ENCODE data around the gene FARS2. TPM values are rescaled to one million over a fixed set of nuclear protein-coding genes. Genes with fewer than 3 reads are reported as not detected.

Gene FARS2
- polyA plus RNA-seq, 2 donors: 5.0 to 10.5 TPM

- no peaks in the 10 kb centered on the region for H3K36me3 ChIP-seq (ENCODE audit: control insufficient read depth in 2 of 2, insufficient read depth in 2 of 2, low read length in 1 of 2)
- 97 to 98% methylated on average over 4 of the region's 4 CpGs for WGBS, 2 donors
Measured at GRCh38 chr6:5737460-5737859, 476.1 kb downstream of the FARS2 start.

GRCh38 chr6:5738211-5738610 lies 476.9 kb downstream of the FARS2 start:
- no peak overlapping the region for H3K27ac ChIP-seq (ENCODE audit: low read depth in 2 of 2, low read length in 1 of 2)
- WGBS, 2 donors: 77 to 92% methylated on average over 1 of the region's 1 CpG

More at GRCh38 chr6:5737460-5737859, 476.1 kb downstream of the FARS2 start:
- no peaks in the 10 kb centered on the region for H3K9me3 ChIP-seq (ENCODE audit: control insufficient read depth in 2 of 2, insufficient read depth in 1 of 2, low read depth in 1 of 2, low read length in 1 of 2)
- no peaks in the 10 kb centered on the region for H3K4me1 ChIP-seq (ENCODE audit: control insufficient read depth in 2 of 2, insufficient read depth in 2 of 2, low read length in 1 of 2)
- no peak overlapping the region for H3K4me3 ChIP-seq (ENCODE audit: low read depth in 1 of 2, low read length in 2 of 2)
- no peak overlapping the region for H3K27ac ChIP-seq (ENCODE audit: low read depth in 2 of 2, low read length in 1 of 2)
- H3K27me3 ChIP-seq (ENCODE audit: control insufficient read depth in 1 of 2, insufficient read depth in 2 of 2, low read length in 2 of 2): no peaks in the 10 kb centered on the region

GRCh38 chr6:5744497-5744896 lies 483.2 kb downstream of the FARS2 start:
- Histone ChIP-seq H3K4me1 (ENCODE audit: control insufficient read depth in 2 of 2, insufficient read depth in 2 of 2, low read length in 1 of 2) (peaks cover 0 to 2% of the 10 kb centered on the region in 2 donors), H3K9me3 (ENCODE audit: control insufficient read depth in 2 of 2, insufficient read depth in 1 of 2, low read depth in 1 of 2, low read length in 1 of 2) (peaks cover 0 to 2% of the 10 kb centered on the region in 2 donors), H3K27me3 (ENCODE audit: control insufficient read depth in 1 of 2, insufficient read depth in 2 of 2, low read length in 2 of 2) (no peaks in the 10 kb centered on the region), H3K4me3 (ENCODE audit: low read depth in 1 of 2, low read length in 2 of 2) (no peak overlapping the region), H3K27ac (ENCODE audit: low read depth in 2 of 2, low read length in 1 of 2) (no peak overlapping the region), H3K36me3 (ENCODE audit: control insufficient read depth in 2 of 2, insufficient read depth in 2 of 2, low read length in 1 of 2) (no peaks in the 10 kb centered on the region)
- 78 to 82% methylated on average over 5 of the region's 5 CpGs for WGBS, 2 donors

More at GRCh38 chr6:5738211-5738610, 476.9 kb downstream of the FARS2 start:
- Histone ChIP-seq H3K36me3 (ENCODE audit: control insufficient read depth in 2 of 2, insufficient read depth in 2 of 2, low read length in 1 of 2) (no peaks in the 10 kb centered on the region), H3K9me3 (ENCODE audit: control insufficient read depth in 2 of 2, insufficient read depth in 1 of 2, low read depth in 1 of 2, low read length in 1 of 2) (no peaks in the 10 kb centered on the region), H3K4me1 (ENCODE audit: control insufficient read depth in 2 of 2, insufficient read depth in 2 of 2, low read length in 1 of 2) (no peaks in the 10 kb centered on the region), H3K4me3 (ENCODE audit: low read depth in 1 of 2, low read length in 2 of 2) (no peak overlapping the region), H3K27me3 (ENCODE audit: control insufficient read depth in 1 of 2, insufficient read depth in 2 of 2, low read length in 2 of 2) (no peaks in the 10 kb centered on the region)

- no peak overlapping the region for H3K4me3 ChIP-seq (ENCODE audit: low read depth in 1 of 2, low read length in 2 of 2)
- 96 to 100% methylated on average over 2 of the region's 2 CpGs for WGBS, 2 donors
- H3K9me3 ChIP-seq (ENCODE audit: control insufficient read depth in 2 of 2, insufficient read depth in 1 of 2, low read depth in 1 of 2, low read length in 1 of 2): peaks cover 0 to 2% of the 10 kb centered on the region in 2 donors
- no peaks in the 10 kb centered on the region for H3K36me3 ChIP-seq (ENCODE audit: control insufficient read depth in 2 of 2, insufficient read depth in 2 of 2, low read length in 1 of 2)
- H3K4me1 ChIP-seq (ENCODE audit: control insufficient read depth in 2 of 2, insufficient read depth in 2 of 2, low read length in 1 of 2): peaks cover 0 to 2% of the 10 kb centered on the region in 2 donors
- H3K27ac ChIP-seq (ENCODE audit: low read depth in 2 of 2, low read length in 1 of 2): no peak overlapping the region
- no peaks in the 10 kb centered on the region for H3K27me3 ChIP-seq (ENCODE audit: control insufficient read depth in 1 of 2, insufficient read depth in 2 of 2, low read length in 2 of 2)
Measured at GRCh38 chr6:5745081-5745480, 483.8 kb downstream of the FARS2 start.

GRCh38 chr6:5746053-5746758 lies 484.9 kb downstream of the FARS2 start:
- Histone ChIP-seq H3K27me3 (ENCODE audit: control insufficient read depth in 1 of 2, insufficient read depth in 2 of 2, low read length in 2 of 2) (no peaks in the 10 kb centered on the region), H3K9me3 (ENCODE audit: control insufficient read depth in 2 of 2, insufficient read depth in 1 of 2, low read depth in 1 of 2, low read length in 1 of 2) (peaks cover 0 to 2% of the 10 kb centered on the region in 2 donors), H3K27ac (ENCODE audit: low read depth in 2 of 2, low read length in 1 of 2) (no peak overlapping the region), H3K4me1 (ENCODE audit: control insufficient read depth in 2 of 2, insufficient read depth in 2 of 2, low read length in 1 of 2) (peaks cover 0 to 2% of the 10 kb centered on the region in 2 donors), H3K36me3 (ENCODE audit: control insufficient read depth in 2 of 2, insufficient read depth in 2 of 2, low read length in 1 of 2) (no peaks in the 10 kb centered on the region), H3K4me3 (ENCODE audit: low read depth in 1 of 2, low read length in 2 of 2) (no peak overlapping the region)
- 85 to 87% methylated on average over 12 of the region's 12 CpGs for WGBS, 2 donors

- WGBS, 2 donors: 95% methylated on average over 3 of the region's 3 CpGs
- H3K27me3 ChIP-seq (ENCODE audit: control insufficient read depth in 1 of 2, insufficient read depth in 2 of 2, low read length in 2 of 2): no peaks in the 10 kb centered on the region
Measured at GRCh38 chr6:5746759-5747130, 485.4 kb downstream of the FARS2 start.

GRCh38 chr6:5747379-5747778 lies 486.1 kb downstream of the FARS2 start:
- 66 to 78% methylated on average over 2 of the region's 2 CpGs for WGBS, 2 donors
- Histone ChIP-seq H3K9me3 (ENCODE audit: control insufficient read depth in 2 of 2, insufficient read depth in 1 of 2, low read depth in 1 of 2, low read length in 1 of 2) (peaks cover 0 to 2% of the 10 kb centered on the region in 2 donors), H3K36me3 (ENCODE audit: control insufficient read depth in 2 of 2, insufficient read depth in 2 of 2, low read length in 1 of 2) (no peaks in the 10 kb centered on the region)

More at GRCh38 chr6:5746759-5747130, 485.4 kb downstream of the FARS2 start:
- no peaks in the 10 kb centered on the region for H3K36me3 ChIP-seq (ENCODE audit: control insufficient read depth in 2 of 2, insufficient read depth in 2 of 2, low read length in 1 of 2)
- no peak overlapping the region for H3K4me3 ChIP-seq (ENCODE audit: low read depth in 1 of 2, low read length in 2 of 2)
- peaks cover 0 to 2% of the 10 kb centered on the region in 2 donors for H3K4me1 ChIP-seq (ENCODE audit: control insufficient read depth in 2 of 2, insufficient read depth in 2 of 2, low read length in 1 of 2)
- no peak overlapping the region for H3K27ac ChIP-seq (ENCODE audit: low read depth in 2 of 2, low read length in 1 of 2)
- H3K9me3 ChIP-seq (ENCODE audit: control insufficient read depth in 2 of 2, insufficient read depth in 1 of 2, low read depth in 1 of 2, low read length in 1 of 2): peaks cover 0 to 2% of the 10 kb centered on the region in 2 donors

GRCh38 chr6:5749016-5749650 lies 487.8 kb downstream of the FARS2 start:
- no peak overlapping the region for H3K27ac ChIP-seq (ENCODE audit: low read depth in 2 of 2, low read length in 1 of 2)
- peaks cover 0 to 4% of the 10 kb centered on the region in 2 donors for H3K9me3 ChIP-seq (ENCODE audit: control insufficient read depth in 2 of 2, insufficient read depth in 1 of 2, low read depth in 1 of 2, low read length in 1 of 2)
- WGBS, 2 donors: 94 to 99% methylated on average over 6 of the region's 6 CpGs
- no peak overlapping the region for H3K4me3 ChIP-seq (ENCODE audit: low read depth in 1 of 2, low read length in 2 of 2)
- no peaks in the 10 kb centered on the region for H3K36me3 ChIP-seq (ENCODE audit: control insufficient read depth in 2 of 2, insufficient read depth in 2 of 2, low read length in 1 of 2)
- no peaks in the 10 kb centered on the region for H3K27me3 ChIP-seq (ENCODE audit: control insufficient read depth in 1 of 2, insufficient read depth in 2 of 2, low read length in 2 of 2)
- H3K4me1 ChIP-seq (ENCODE audit: control insufficient read depth in 2 of 2, insufficient read depth in 2 of 2, low read length in 1 of 2): peaks cover 0 to 2% of the 10 kb centered on the region in 2 donors

More at GRCh38 chr6:5747379-5747778, 486.1 kb downstream of the FARS2 start:
- H3K27ac ChIP-seq (ENCODE audit: low read depth in 2 of 2, low read length in 1 of 2): no peak overlapping the region
- H3K4me3 ChIP-seq (ENCODE audit: low read depth in 1 of 2, low read length in 2 of 2): no peak overlapping the region
- peaks cover 0 to 2% of the 10 kb centered on the region in 2 donors for H3K4me1 ChIP-seq (ENCODE audit: control insufficient read depth in 2 of 2, insufficient read depth in 2 of 2, low read length in 1 of 2)
- H3K27me3 ChIP-seq (ENCODE audit: control insufficient read depth in 1 of 2, insufficient read depth in 2 of 2, low read length in 2 of 2): no peaks in the 10 kb centered on the region

- 97 to 98% methylated on average over 9 of the region's 9 CpGs for WGBS, 2 donors
- H3K9me3 ChIP-seq (ENCODE audit: control insufficient read depth in 2 of 2, insufficient read depth in 1 of 2, low read depth in 1 of 2, low read length in 1 of 2): peaks cover 0 to 5% of the 10 kb centered on the region in 2 donors
- peaks cover 0 to 2% of the 10 kb centered on the region in 2 donors for H3K4me1 ChIP-seq (ENCODE audit: control insufficient read depth in 2 of 2, insufficient read depth in 2 of 2, low read length in 1 of 2)
- H3K36me3 ChIP-seq (ENCODE audit: control insufficient read depth in 2 of 2, insufficient read depth in 2 of 2, low read length in 1 of 2): no peaks in the 10 kb centered on the region
- no peaks in the 10 kb centered on the region for H3K27me3 ChIP-seq (ENCODE audit: control insufficient read depth in 1 of 2, insufficient read depth in 2 of 2, low read length in 2 of 2)
- H3K4me3 ChIP-seq (ENCODE audit: low read depth in 1 of 2, low read length in 2 of 2): no peak overlapping the region
- no peak overlapping the region for H3K27ac ChIP-seq (ENCODE audit: low read depth in 2 of 2, low read length in 1 of 2)
Measured at GRCh38 chr6:5749651-5750215, 488.4 kb downstream of the FARS2 start.

Measured in esophagus (tissue), 2 donors.